ENCODE results near the gene IGHMBP2.

DNA sequence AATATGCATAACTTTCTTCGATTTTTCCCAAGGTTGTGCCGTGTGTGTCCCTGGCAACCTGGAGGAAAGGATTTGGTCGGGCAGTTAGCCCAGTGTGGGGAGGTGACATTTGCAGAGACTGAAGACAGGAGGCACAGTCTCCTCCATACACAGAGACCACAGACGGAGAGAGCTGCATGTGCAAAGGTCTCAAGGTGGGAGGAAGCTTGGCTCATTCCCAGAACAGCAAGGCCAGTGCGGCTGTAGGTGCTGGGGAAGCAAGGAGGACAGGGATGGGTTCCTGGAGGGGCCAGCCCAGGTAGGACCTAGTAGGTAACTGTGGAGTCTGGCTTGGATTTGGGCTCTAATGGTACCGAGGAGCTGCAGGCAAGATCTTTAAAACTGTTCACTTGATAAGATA is 41.3 kb upstream of the IGHMBP2 start:
- TF ChIP-seq POLR2AphosphoS5 (IDR thresholded peaks at IDR 0.05) (no peak), EZH2 (IDR thresholded peaks at IDR 0.05; ENCODE audit: borderline replicate concordance, insufficient read depth, low read length, poor library complexity, severe bottlenecking) (no peak), EP300 (conservative IDR thresholded peaks at IDR 0.05; ENCODE audit: poor library complexity, severe bottlenecking) (no peak), SMC3 (conservative IDR thresholded peaks at IDR 0.05; ENCODE audit: poor library complexity) (no peak), TAF1 (IDR thresholded peaks at IDR 0.05; ENCODE audit: low read depth) (no peak), RAD21 (conservative IDR thresholded peaks at IDR 0.05) (no peak)
- TF ChIP-seq, protein P1, sequence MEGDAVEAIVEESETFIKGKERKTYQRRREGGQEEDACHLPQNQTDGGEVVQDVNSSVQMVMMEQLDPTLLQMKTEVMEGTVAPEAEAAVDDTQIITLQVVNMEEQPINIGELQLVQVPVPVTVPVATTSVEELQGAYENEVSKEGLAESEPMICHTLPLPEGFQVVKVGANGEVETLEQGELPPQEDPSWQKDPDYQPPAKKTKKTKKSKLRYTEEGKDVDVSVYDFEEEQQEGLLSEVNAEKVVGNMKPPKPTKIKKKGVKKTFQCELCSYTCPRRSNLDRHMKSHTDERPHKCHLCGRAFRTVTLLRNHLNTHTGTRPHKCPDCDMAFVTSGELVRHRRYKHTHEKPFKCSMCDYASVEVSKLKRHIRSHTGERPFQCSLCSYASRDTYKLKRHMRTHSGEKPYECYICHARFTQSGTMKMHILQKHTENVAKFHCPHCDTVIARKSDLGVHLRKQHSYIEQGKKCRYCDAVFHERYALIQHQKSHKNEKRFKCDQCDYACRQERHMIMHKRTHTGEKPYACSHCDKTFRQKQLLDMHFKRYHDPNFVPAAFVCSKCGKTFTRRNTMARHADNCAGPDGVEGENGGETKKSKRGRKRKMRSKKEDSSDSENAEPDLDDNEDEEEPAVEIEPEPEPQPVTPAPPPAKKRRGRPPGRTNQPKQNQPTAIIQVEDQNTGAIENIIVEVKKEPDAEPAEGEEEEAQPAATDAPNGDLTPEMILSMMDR (IDR thresholded peaks at IDR 0.05; ENCODE audit: poor library complexity, severe bottlenecking): no peak
- TF ChIP-seq, protein P2, sequence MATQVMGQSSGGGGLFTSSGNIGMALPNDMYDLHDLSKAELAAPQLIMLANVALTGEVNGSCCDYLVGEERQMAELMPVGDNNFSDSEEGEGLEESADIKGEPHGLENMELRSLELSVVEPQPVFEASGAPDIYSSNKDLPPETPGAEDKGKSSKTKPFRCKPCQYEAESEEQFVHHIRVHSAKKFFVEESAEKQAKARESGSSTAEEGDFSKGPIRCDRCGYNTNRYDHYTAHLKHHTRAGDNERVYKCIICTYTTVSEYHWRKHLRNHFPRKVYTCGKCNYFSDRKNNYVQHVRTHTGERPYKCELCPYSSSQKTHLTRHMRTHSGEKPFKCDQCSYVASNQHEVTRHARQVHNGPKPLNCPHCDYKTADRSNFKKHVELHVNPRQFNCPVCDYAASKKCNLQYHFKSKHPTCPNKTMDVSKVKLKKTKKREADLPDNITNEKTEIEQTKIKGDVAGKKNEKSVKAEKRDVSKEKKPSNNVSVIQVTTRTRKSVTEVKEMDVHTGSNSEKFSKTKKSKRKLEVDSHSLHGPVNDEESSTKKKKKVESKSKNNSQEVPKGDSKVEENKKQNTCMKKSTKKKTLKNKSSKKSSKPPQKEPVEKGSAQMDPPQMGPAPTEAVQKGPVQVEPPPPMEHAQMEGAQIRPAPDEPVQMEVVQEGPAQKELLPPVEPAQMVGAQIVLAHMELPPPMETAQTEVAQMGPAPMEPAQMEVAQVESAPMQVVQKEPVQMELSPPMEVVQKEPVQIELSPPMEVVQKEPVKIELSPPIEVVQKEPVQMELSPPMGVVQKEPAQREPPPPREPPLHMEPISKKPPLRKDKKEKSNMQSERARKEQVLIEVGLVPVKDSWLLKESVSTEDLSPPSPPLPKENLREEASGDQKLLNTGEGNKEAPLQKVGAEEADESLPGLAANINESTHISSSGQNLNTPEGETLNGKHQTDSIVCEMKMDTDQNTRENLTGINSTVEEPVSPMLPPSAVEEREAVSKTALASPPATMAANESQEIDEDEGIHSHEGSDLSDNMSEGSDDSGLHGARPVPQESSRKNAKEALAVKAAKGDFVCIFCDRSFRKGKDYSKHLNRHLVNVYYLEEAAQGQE (IDR thresholded peaks at IDR 0.05; ENCODE audit: borderline replicate concordance): no peak

Data from neural cell (in vitro differentiated cells).